Activated T-cell treated with anti-CD3 and anti-CD28 coated beads, Interleukin-2, amount 50 U/mL, for 4 hours (primary cell): ENCODE data around the gene PFN3. TPM values are rescaled to one million over a fixed set of nuclear protein-coding genes. Genes with fewer than 3 reads are reported as not detected.
A peak's percentile ranks its signal among the peaks of the same experiment; 100 is the strongest.
"Not testable (repeated sequence)": the region's sequence is repeated elsewhere in the genome, so short reads cannot be mapped to it uniquely, and the experiment has no call there.

Experiments used
- ATAC-seq, 2 donors: fragments of 200-7000 bp; cut with Tn5 transposase; one replicate each; pipeline ENCODE4 v1.10.0; 2021
- DNase-seq: peaks from one replicate; pipeline ENCODE4 v3.0.0-alpha.2; 2020
- H3K27me3 Mint-ChIP-seq: one replicate; pipeline ENCODE4 v1.8.0; 2021; ENCODE audit warnings: low read depth, mixed read lengths
- H3K36me3 Mint-ChIP-seq: one replicate; pipeline ENCODE4 v1.8.0; 2022; ENCODE audit warnings: mixed read lengths; ENCODE audit not compliant: insufficient read depth
- H3K4me1 Mint-ChIP-seq: one replicate; pipeline ENCODE4 v1.8.0; 2021; ENCODE audit warnings: low read depth, mixed read lengths
- H3K4me3 Mint-ChIP-seq: one replicate; pipeline ENCODE4 v1.8.0; 2021; ENCODE audit warnings: mild to moderate bottlenecking, moderate library complexity, mixed read lengths
- H3K9me3 Mint-ChIP-seq: one replicate; pipeline ENCODE4 v1.8.0; 2021; ENCODE audit warnings: mixed read lengths
- total RNA-seq, 3 donors: library from RNA; stranded (reverse); gene quantifications; one replicate each; pipeline ENCODE4 v1.2.1, GENCODE V29; 2021

Gene PFN3
- total RNA-seq, 3 donors from 2014 or later = not detected

GRCh38 chr5:177384134-177384533 is 16.3 kb downstream of the PFN3 start, which contains the start of gene SLC34A1:
SLC34A1 (plus strand) TSS chr5:177384434; CDS start chr5:177385742, 1,308 bp downstream.
- DNase-seq (no peak), ATAC-seq (no peak)
- Mint-ChIP-seq H3K27me3 (no peaks in the 10 kb centered on the region), H3K4me3 (no peak within 1 kb of the TSS), H3K9me3 (no peaks in the 10 kb centered on the region), H3K36me3 (no peaks in the 10 kb centered on the region), H3K4me1 (peaks cover 44% of the 10 kb centered on the region)

DNA sequence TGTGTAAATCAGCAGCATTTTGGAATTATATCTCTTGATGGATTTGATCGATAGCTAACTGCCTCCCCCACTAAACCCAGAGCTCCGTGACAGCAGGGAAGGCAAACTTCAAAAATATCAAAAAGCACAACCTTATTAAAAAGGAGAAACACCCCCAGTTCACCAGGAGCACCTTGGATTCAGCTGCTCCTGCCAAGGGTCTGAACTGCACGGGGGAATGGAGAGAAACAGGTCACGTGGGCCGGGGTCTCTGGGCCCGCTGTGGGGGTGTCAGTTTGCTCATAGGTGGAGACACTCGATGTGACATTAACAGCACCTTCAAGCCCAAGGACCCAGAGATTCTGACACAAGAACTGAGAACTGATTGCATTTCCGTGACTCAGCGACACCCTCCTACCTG is 17.3 kb downstream of the PFN3 start:
- no peak for ATAC-seq
- H3K27me3 Mint-ChIP-seq = no peaks in the 10 kb centered on the region

GRCh38 chr5:177382423-177383029 is 17.9 kb downstream of the PFN3 start:
- ATAC-seq = peak in 1 of 2 donors; percentile 28
- Mint-ChIP-seq H3K27me3 (no peaks in the 10 kb centered on the region), H3K4me3 (no peak overlapping the region), H3K36me3 (no peaks in the 10 kb centered on the region), H3K9me3 (no peaks in the 10 kb centered on the region), H3K4me1 (peaks cover 37% of the 10 kb centered on the region)
- DNase-seq = no peak

More for the DNA sequence above, 17.3 kb downstream of the PFN3 start:
- H3K9me3 Mint-ChIP-seq = no peaks in the 10 kb centered on the region
- H3K36me3 Mint-ChIP-seq = no peaks in the 10 kb centered on the region
- H3K4me1 Mint-ChIP-seq = peaks cover 38% of the 10 kb centered on the region
- DNase-seq = no peak
- no peak overlapping the region for H3K4me3 Mint-ChIP-seq

DNA sequence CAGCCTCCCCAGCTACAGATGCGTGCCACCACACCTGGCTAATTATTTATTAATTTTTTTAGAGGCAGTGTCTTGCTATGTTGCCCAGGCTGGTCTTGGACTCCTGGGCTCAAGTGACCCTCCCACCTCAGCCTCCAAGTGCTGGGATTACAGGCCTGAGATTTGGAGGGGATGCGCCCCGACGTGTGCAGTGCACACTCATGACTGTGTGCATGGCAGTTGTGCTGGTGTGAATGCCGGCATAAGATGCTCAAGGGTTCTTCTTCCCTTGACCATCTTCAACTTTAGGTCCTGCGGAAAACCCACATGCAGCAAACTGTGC is 19.7 kb downstream of the PFN3 start:
- no peak for DNase-seq
- H3K9me3 Mint-ChIP-seq = no peaks in the 10 kb centered on the region
- ATAC-seq = no peak
- H3K4me3 Mint-ChIP-seq = no peak overlapping the region
- H3K36me3 Mint-ChIP-seq = no peaks in the 10 kb centered on the region
- H3K27me3 Mint-ChIP-seq = no peaks in the 10 kb centered on the region
- peaks cover 38% of the 10 kb centered on the region for H3K4me1 Mint-ChIP-seq

DNA sequence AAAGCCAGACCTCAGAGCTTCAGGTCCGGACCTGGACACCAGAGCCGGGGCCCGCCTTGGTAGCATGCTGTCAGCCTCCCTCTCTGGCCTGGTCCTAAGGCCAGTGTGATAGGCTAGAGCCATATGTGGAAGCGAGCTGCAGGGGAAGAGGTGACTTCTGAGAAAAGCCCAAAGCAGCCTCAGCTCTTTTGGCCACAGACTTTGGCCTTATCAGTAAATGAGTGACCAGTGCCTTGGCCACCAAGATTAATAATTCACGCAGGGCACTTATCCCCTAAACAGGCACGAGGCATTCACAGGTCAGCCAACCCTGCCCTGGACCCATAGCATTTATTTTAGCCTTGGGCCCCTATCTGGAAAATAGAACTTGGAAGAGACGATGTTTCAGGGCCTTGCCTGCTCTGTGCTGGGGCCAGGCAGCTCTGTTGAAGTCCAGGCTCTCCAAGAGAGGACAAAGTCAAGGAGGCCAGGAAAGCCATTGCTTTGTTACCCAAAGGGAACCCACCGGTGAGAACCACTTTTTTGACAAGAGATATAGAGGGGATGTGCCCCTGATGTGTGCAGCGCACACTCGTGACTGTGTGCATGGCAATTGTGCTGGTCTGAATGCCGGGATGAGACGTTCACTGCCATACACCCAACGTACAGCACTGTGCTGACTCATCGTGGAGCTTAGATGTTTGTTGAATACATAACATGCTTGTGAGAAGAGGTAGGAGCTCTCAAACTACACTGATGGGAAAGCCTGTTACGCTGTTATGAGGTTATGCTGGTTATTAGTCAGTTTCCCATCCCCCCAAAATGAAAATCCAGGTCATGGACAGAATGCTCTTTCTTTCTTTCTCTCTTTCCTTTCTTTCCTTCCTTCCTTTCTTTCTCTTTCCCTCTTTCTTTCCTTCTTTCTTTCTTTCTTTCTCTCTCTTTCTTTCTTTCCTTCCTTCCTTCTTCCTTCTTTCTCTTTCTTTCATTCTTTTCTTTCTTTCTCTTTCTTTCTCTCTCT is 21.3 kb downstream of the PFN3 start:
- no peak for DNase-seq
- ATAC-seq = peak; percentile 94 to 98
- H3K36me3 Mint-ChIP-seq = no peaks in the 10 kb centered on the region
- peaks cover 46% of the 10 kb centered on the region for H3K4me1 Mint-ChIP-seq
- no peak overlapping the region for H3K4me3 Mint-ChIP-seq
- no peaks in the 10 kb centered on the region for H3K9me3 Mint-ChIP-seq
- no peaks in the 10 kb centered on the region for H3K27me3 Mint-ChIP-seq

- H3K4me1 Mint-ChIP-seq = peaks cover 53% of the 10 kb centered on the region
- ATAC-seq = no peak
- H3K27me3 Mint-ChIP-seq = no peaks in the 10 kb centered on the region
Observed at GRCh38 chr5:177377851-177378776, 22.3 kb downstream of the PFN3 start.

GRCh38 chr5:177376107-177376506 is 24.4 kb downstream of the PFN3 start:
- Mint-ChIP-seq H3K9me3 (no peaks in the 10 kb centered on the region), H3K4me1 (peaks cover 61% of the 10 kb centered on the region), H3K36me3 (peaks cover 1% of the 10 kb centered on the region), H3K27me3 (no peaks in the 10 kb centered on the region), H3K4me3 (no peak overlapping the region)
- DNase-seq (no peak), ATAC-seq (no peak)

More at GRCh38 chr5:177377851-177378776, 22.3 kb downstream of the PFN3 start:
- Mint-ChIP-seq H3K36me3 (no peaks in the 10 kb centered on the region), H3K4me3 (no peak overlapping the region), H3K9me3 (no peaks in the 10 kb centered on the region)
- no peak for DNase-seq

DNA sequence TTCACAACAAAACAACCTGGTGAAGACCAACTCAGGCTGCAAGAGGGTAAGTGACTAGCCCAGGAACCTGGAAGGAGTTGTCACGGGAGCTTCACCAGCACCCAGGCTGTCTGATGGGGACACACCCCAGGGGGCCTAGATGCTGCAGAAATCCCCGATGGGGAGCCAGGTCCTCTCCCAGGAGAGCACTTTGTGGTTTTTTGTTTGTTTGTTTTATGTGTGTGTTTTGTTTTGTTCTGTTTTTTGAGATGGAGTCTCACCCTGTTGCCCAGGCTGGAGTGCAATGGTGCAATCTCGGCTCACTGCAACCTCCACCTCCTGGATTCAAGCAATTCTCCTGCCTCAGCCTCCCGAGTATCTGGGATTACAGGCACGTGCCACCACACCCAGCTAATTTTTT is 24.9 kb downstream of the PFN3 start:
- peaks cover 60% of the 10 kb centered on the region for H3K4me1 Mint-ChIP-seq
- not testable (repeated sequence) for H3K36me3 Mint-ChIP-seq, ATAC-seq, H3K27me3 Mint-ChIP-seq, H3K4me3 Mint-ChIP-seq, DNase-seq, H3K9me3 Mint-ChIP-seq

DNA sequence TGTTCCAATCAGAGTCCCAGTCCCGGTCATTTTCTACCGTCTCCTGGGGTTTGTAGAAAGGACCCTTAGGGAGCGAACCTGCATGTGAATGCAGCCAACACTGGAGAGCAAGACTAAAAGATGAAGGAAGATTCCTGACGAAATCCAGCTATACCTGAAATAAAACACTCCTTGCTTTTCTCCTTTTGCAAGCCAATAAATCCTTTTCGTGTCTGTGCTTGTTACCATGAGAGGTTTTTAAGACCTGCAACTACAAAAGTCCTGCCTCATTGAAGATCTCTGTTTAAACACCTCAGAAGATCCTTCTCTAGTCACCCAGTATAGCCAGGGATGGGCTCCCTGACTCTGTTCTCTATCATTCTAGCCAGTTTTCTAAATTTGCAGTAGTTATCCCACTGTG is 26.2 kb downstream of the PFN3 start:
- no peaks in the 10 kb centered on the region for H3K27me3 Mint-ChIP-seq
- no peaks in the 10 kb centered on the region for H3K9me3 Mint-ChIP-seq
- peaks cover 61% of the 10 kb centered on the region for H3K4me1 Mint-ChIP-seq
- no peak for ATAC-seq
- no peak overlapping the region for H3K4me3 Mint-ChIP-seq
- DNase-seq = no peak
- peaks cover 3% of the 10 kb centered on the region for H3K36me3 Mint-ChIP-seq

GRCh38 chr5:177373806-177374205 is 26.7 kb downstream of the PFN3 start:
- H3K4me3 Mint-ChIP-seq = no peak overlapping the region
- no peaks in the 10 kb centered on the region for H3K27me3 Mint-ChIP-seq
- DNase-seq (no peak), ATAC-seq (no peak)
- H3K36me3 Mint-ChIP-seq = peaks cover 7% of the 10 kb centered on the region
- peaks cover 61% of the 10 kb centered on the region for H3K4me1 Mint-ChIP-seq
- H3K9me3 Mint-ChIP-seq = no peaks in the 10 kb centered on the region

- no peaks in the 10 kb centered on the region for H3K27me3 Mint-ChIP-seq
- peak overlapping the region; percentile 35 for H3K4me3 Mint-ChIP-seq
- no peaks in the 10 kb centered on the region for H3K9me3 Mint-ChIP-seq
- DNase-seq = no peak
- peaks cover 67% of the 10 kb centered on the region for H3K4me1 Mint-ChIP-seq
- peaks cover 12% of the 10 kb centered on the region for H3K36me3 Mint-ChIP-seq
- ATAC-seq = peak in 1 of 2 donors; percentile 68
Observed at GRCh38 chr5:177372910-177373309, 27.6 kb downstream of the PFN3 start.

GRCh38 chr5:177372034-177372896 is 28.2 kb downstream of the PFN3 start:
- Mint-ChIP-seq H3K4me1 (peaks cover 65% of the 10 kb centered on the region), H3K27me3 (no peaks in the 10 kb centered on the region), H3K36me3 (peaks cover 12% of the 10 kb centered on the region), H3K9me3 (no peaks in the 10 kb centered on the region), H3K4me3 (peak overlapping the region; percentile 35)
- peak; percentile 35 for DNase-seq
- ATAC-seq = peak; percentile 32 to 58
